Measurements from ENCODE around the gene PAQR4. TPM values are rescaled to one million over a fixed set of nuclear protein-coding genes. Genes with fewer than 3 reads are reported as not detected.

Gene PAQR4
- total and polyA plus RNA-seq, 2 of the 13 experiments (the other 11 are each of a cell fraction or from before 2014, with no cell fraction given), result 15.9 to 24.8 TPM

- 0 out of 2 replicates have a peak, but pooled peaks have one; percentile 13 for TF ChIP-seq TMF1 (CRISPR knock-in tag; IDR thresholded peaks at IDR 0.05; ENCODE audit: low read depth)
- 0 out of 2 replicates have a peak, but pooled peaks have one; percentile 1 for TF ChIP-seq ZNF263 (CRISPR knock-in tag; IDR thresholded peaks at IDR 0.05)
- TF ChIP-seq ZNF280B (CRISPR knock-in tag; IDR thresholded peaks at IDR 0.05; ENCODE audit: borderline replicate concordance), result peak; percentile 68; the same call in 1 of the 2 replicates
- TF ChIP-seq THAP8 (CRISPR knock-in tag; IDR thresholded peaks at IDR 0.05; ENCODE audit: borderline replicate concordance), result no peak; the same call in 1 of the 2 replicates
- TF ChIP-seq ZSCAN21 (CRISPR knock-in tag; IDR thresholded peaks at IDR 0.05; ENCODE audit: borderline replicate concordance), result no peak
- TF ChIP-seq MIER3 (CRISPR knock-in tag; IDR thresholded peaks at IDR 0.05; ENCODE audit: borderline replicate concordance), result no peak
- TF ChIP-seq ZNF777 (CRISPR knock-in tag; IDR thresholded peaks at IDR 0.05), result 0 out of 2 replicates have a peak, but pooled peaks have one; percentile 3
- TF ChIP-seq AGO2 (optimal IDR thresholded peaks at IDR 0.05; ENCODE audit: low read depth, low read length), result peak; percentile 29
- peak; percentile 33; the same call in 1 of the 2 replicates for TF ChIP-seq MEIS2 (CRISPR knock-in tag; IDR thresholded peaks at IDR 0.05)
- TF ChIP-seq DZIP1 (CRISPR knock-in tag; IDR thresholded peaks at IDR 0.05), result 0 out of 2 replicates have a peak, but pooled peaks have one; percentile 32
- TF ChIP-seq NRL (CRISPR knock-in tag; IDR thresholded peaks at IDR 0.05; ENCODE audit: borderline replicate concordance), result 0 out of 2 replicates have a peak, but pooled peaks have one; percentile 39
Observed at GRCh38 chr16:2979669-2980226, 10.6 kb downstream of the PAQR4 start (continued).
